Measurements from ENCODE around the gene CDKN2B-AS1.

CDKN2B-AS1 gene

GRCh38 chr9:21982861-21983560 lies 11.6 kb upstream of the CDKN2B-AS1 start:
- no peak for DNase-seq

- no peak for DNase-seq
These were observed 11.0 kb upstream of the CDKN2B-AS1 start for GRCh38 chr9:21983561-21983935.

GRCh38 chr9:21984101-21984500 lies 10.5 kb upstream of the CDKN2B-AS1 start:
- no peak for DNase-seq

- DNase-seq: no peak
These were observed 8.5 kb upstream of the CDKN2B-AS1 start for GRCh38 chr9:21985964-21986667.

GRCh38 chr9:21988056-21988990 lies 6.3 kb upstream of the CDKN2B-AS1 start:
- no peak for DNase-seq

GRCh38 chr9:21989440-21990189 lies 5.0 kb upstream of the CDKN2B-AS1 start:
- DNase-seq: no peak

- no peak for DNase-seq
These were observed 3.3 kb upstream of the CDKN2B-AS1 start for GRCh38 chr9:21991072-21991959.

GRCh38 chr9:21993007-21993406 lies 1.6 kb upstream of the CDKN2B-AS1 start:
- DNase-seq: no peak

- DNase-seq: no peak
These were observed 567 bp upstream of the CDKN2B-AS1 start, which contains the start of gene CDKN2A for GRCh38 chr9:21993893-21994555. TSS of gene CDKN2A (minus strand) at chr9:21994392.

- DNase-seq: no peak
These were observed 545 bp downstream of the CDKN2B-AS1 start for GRCh38 chr9:21995006-21995665.

GRCh38 chr9:21995666-21996398 lies 1.2 kb downstream of the CDKN2B-AS1 start:
- DNase-seq: no peak

GRCh38 chr9:21996438-21996837 lies 1.8 kb downstream of the CDKN2B-AS1 start:
- DNase-seq: no peak

- no peak for DNase-seq
These were observed 2.3 kb downstream of the CDKN2B-AS1 start for GRCh38 chr9:21996858-21997257.

GRCh38 chr9:21997480-21997879 lies 2.9 kb downstream of the CDKN2B-AS1 start:
- DNase-seq: no peak

GRCh38 chr9:21998026-21998425 lies 3.4 kb downstream of the CDKN2B-AS1 start:
- DNase-seq: no peak

- DNase-seq: no peak
These were observed 7.4 kb downstream of the CDKN2B-AS1 start for GRCh38 chr9:22002038-22002437.

GRCh38 chr9:22005021-22005701 lies 10.6 kb downstream of the CDKN2B-AS1 start:
- no peak for DNase-seq

- DNase-seq: no peak
These were observed 11.4 kb downstream of the CDKN2B-AS1 start for GRCh38 chr9:22005702-22006606.

Data from NCI-H1436 treated with DMSO at 0.1 percent for 48 hours (cell line).